ENCODE data around the gene FUBP1.
A peak's percentile ranks its signal among the peaks of the same experiment; 100 is the strongest.

Gene FUBP1

GRCh38 chr1:77970192-77970591, 8.7 kb downstream of the FUBP1 start:
- H2BK120ac ChIP-seq (ENCODE audit: low read depth, low read length): no peak overlapping the region
- peaks cover 3% of the 10 kb centered on the region for H3K4me1 ChIP-seq (ENCODE audit: control insufficient read depth, insufficient read depth, low read depth, low read length)
- H2BK12ac ChIP-seq (ENCODE audit: low read length in 2 of 2): no peak overlapping the region
- H2AFZ ChIP-seq (ENCODE audit: low read depth, low read length): no peak overlapping the region
- no peak overlapping the region for H3K23ac ChIP-seq (ENCODE audit: low read length in 2 of 2)
- no peak overlapping the region for H3K18ac ChIP-seq (ENCODE audit: low read depth in 1 of 2, low read length in 2 of 2)
- H3K36me3 ChIP-seq (ENCODE audit: control insufficient read depth in 1 of 2, insufficient read depth in 2 of 2, low read depth in 1 of 2, low read length in 2 of 2): peaks cover 6 to 78% of the 10 kb centered on the region in 2 experiments
- H2BK5ac ChIP-seq (ENCODE audit: low read depth, low read length, poor library complexity, severe bottlenecking): no peak overlapping the region
- H3K4me2 ChIP-seq (ENCODE audit: low read length, poor library complexity, severe bottlenecking): no peak overlapping the region
- H3K9ac ChIP-seq (ENCODE audit: low read length): peak overlapping the region; percentile 32
- no peaks in the 10 kb centered on the region for H3K27me3 ChIP-seq (ENCODE audit: control insufficient read depth in 1 of 2, insufficient read depth in 1 of 2, low read length in 2 of 2)
- no peak overlapping the region for H2AK5ac ChIP-seq (ENCODE audit: low read length, severe bottlenecking)
- H2BK15ac ChIP-seq (ENCODE audit: low read depth, poor library complexity, severe bottlenecking): no peak overlapping the region
- peaks cover 2% of the 10 kb centered on the region for H3K79me1 ChIP-seq (replicated peaks; ENCODE audit: low read length, poor library complexity, severe bottlenecking)
- H3K14ac ChIP-seq (ENCODE audit: low read length in 2 of 2): no peak overlapping the region
- no peak overlapping the region for H3K27ac ChIP-seq (ENCODE audit: low read length, poor library complexity, severe bottlenecking)
- H3K4me3 ChIP-seq (ENCODE audit: insufficient read depth in 1 of 2, low read depth in 1 of 2, low read length in 2 of 2): no peak overlapping the region
- no peak overlapping the region for H4K8ac ChIP-seq (ENCODE audit: low read length)
- no peak overlapping the region for H3K4ac ChIP-seq (ENCODE audit: low read depth in 1 of 2, low read length in 2 of 2)
- no peaks in the 10 kb centered on the region for H3K9me3 ChIP-seq (ENCODE audit: control insufficient read depth, low read length)
- no peak for DNase-seq
- H4K91ac ChIP-seq (ENCODE audit: low read length): no peak overlapping the region
- WGBS: 100% methylated on average over 1 of the region's 1 CpG

GRCh38 chr1:77966291-77966690, 12.6 kb downstream of the FUBP1 start:
- H2AK5ac ChIP-seq (ENCODE audit: low read length, severe bottlenecking): no peak overlapping the region
- WGBS: 92% methylated on average over 3 of the region's 3 CpGs

GRCh38 chr1:77961392-77961791, 17.5 kb downstream of the FUBP1 start:
- H3K79me1 ChIP-seq (replicated peaks; ENCODE audit: low read length, poor library complexity, severe bottlenecking): peaks cover 5% of the 10 kb centered on the region
- H3K9me3 ChIP-seq (ENCODE audit: control insufficient read depth, low read length): no peaks in the 10 kb centered on the region
- H3K4ac ChIP-seq (ENCODE audit: low read depth in 1 of 2, low read length in 2 of 2): no peak overlapping the region
- no peak overlapping the region for H3K18ac ChIP-seq (ENCODE audit: low read depth in 1 of 2, low read length in 2 of 2)
- H3K23ac ChIP-seq (ENCODE audit: low read length in 2 of 2): no peak overlapping the region
- H2AFZ ChIP-seq (ENCODE audit: low read depth, low read length): no peak overlapping the region
- H2BK5ac ChIP-seq (ENCODE audit: low read depth, low read length, poor library complexity, severe bottlenecking): no peak overlapping the region
- no peaks in the 10 kb centered on the region for H3K27me3 ChIP-seq (ENCODE audit: control insufficient read depth in 1 of 2, insufficient read depth in 1 of 2, low read length in 2 of 2)
- H3K4me1 ChIP-seq (ENCODE audit: control insufficient read depth, insufficient read depth, low read depth, low read length): no peaks in the 10 kb centered on the region
- peak overlapping the region; percentile 9 for H3K27ac ChIP-seq (ENCODE audit: low read length, poor library complexity, severe bottlenecking)
- peaks cover 13 to 100% of the 10 kb centered on the region in 2 experiments for H3K36me3 ChIP-seq (ENCODE audit: control insufficient read depth in 1 of 2, insufficient read depth in 2 of 2, low read depth in 1 of 2, low read length in 2 of 2)
- no peak for DNase-seq
- no peak overlapping the region for H2BK15ac ChIP-seq (ENCODE audit: low read depth, poor library complexity, severe bottlenecking)
- WGBS: 92% methylated on average over 2 of the region's 2 CpGs
- no peak overlapping the region for H4K91ac ChIP-seq (ENCODE audit: low read length)
- no peak overlapping the region for H3K14ac ChIP-seq (ENCODE audit: low read length in 2 of 2)
- no peak overlapping the region for H2AK5ac ChIP-seq (ENCODE audit: low read length, severe bottlenecking)
- H2BK12ac ChIP-seq (ENCODE audit: low read length in 2 of 2): no peak overlapping the region
- H4K8ac ChIP-seq (ENCODE audit: low read length): no peak overlapping the region
- no peak overlapping the region for H2BK120ac ChIP-seq (ENCODE audit: low read depth, low read length)
- H3K4me3 ChIP-seq (ENCODE audit: insufficient read depth in 1 of 2, low read depth in 1 of 2, low read length in 2 of 2): no peak overlapping the region
- no peak overlapping the region for H3K4me2 ChIP-seq (ENCODE audit: low read length, poor library complexity, severe bottlenecking)
- no peak overlapping the region for H3K9ac ChIP-seq (ENCODE audit: low read length)

More at GRCh38 chr1:77966291-77966690, 12.6 kb downstream of the FUBP1 start:
- Histone ChIP-seq H3K18ac (ENCODE audit: low read depth in 1 of 2, low read length in 2 of 2) (no peak overlapping the region), H2BK15ac (ENCODE audit: low read depth, poor library complexity, severe bottlenecking) (no peak overlapping the region), H2BK120ac (ENCODE audit: low read depth, low read length) (no peak overlapping the region), H3K36me3 (ENCODE audit: control insufficient read depth in 1 of 2, insufficient read depth in 2 of 2, low read depth in 1 of 2, low read length in 2 of 2) (peaks cover 5 to 99% of the 10 kb centered on the region in 2 experiments), H3K27ac (ENCODE audit: low read length, poor library complexity, severe bottlenecking) (no peak overlapping the region), H3K79me1 (replicated peaks; ENCODE audit: low read length, poor library complexity, severe bottlenecking) (peaks cover 2% of the 10 kb centered on the region), H4K91ac (ENCODE audit: low read length) (no peak overlapping the region), H3K14ac (ENCODE audit: low read length in 2 of 2) (no peak overlapping the region), H3K27me3 (ENCODE audit: control insufficient read depth in 1 of 2, insufficient read depth in 1 of 2, low read length in 2 of 2) (no peaks in the 10 kb centered on the region), H3K4me2 (ENCODE audit: low read length, poor library complexity, severe bottlenecking) (no peak overlapping the region), H3K23ac (ENCODE audit: low read length in 2 of 2) (no peak overlapping the region), H3K9me3 (ENCODE audit: control insufficient read depth, low read length) (no peaks in the 10 kb centered on the region), H3K4ac (ENCODE audit: low read depth in 1 of 2, low read length in 2 of 2) (no peak overlapping the region), H3K4me1 (ENCODE audit: control insufficient read depth, insufficient read depth, low read depth, low read length) (peaks cover 3% of the 10 kb centered on the region), H2BK5ac (ENCODE audit: low read depth, low read length, poor library complexity, severe bottlenecking) (no peak overlapping the region), H3K9ac (ENCODE audit: low read length) (no peak overlapping the region), H4K8ac (ENCODE audit: low read length) (no peak overlapping the region), H2AFZ (ENCODE audit: low read depth, low read length) (no peak overlapping the region), H2BK12ac (ENCODE audit: low read length in 2 of 2) (no peak overlapping the region), H3K4me3 (ENCODE audit: insufficient read depth in 1 of 2, low read depth in 1 of 2, low read length in 2 of 2) (no peak overlapping the region)
- no peak for DNase-seq

- Histone ChIP-seq H3K23ac (ENCODE audit: low read length in 2 of 2) (no peak overlapping the region), H3K27ac (ENCODE audit: low read length, poor library complexity, severe bottlenecking) (no peak overlapping the region), H3K4me2 (ENCODE audit: low read length, poor library complexity, severe bottlenecking) (no peak overlapping the region), H2AK5ac (ENCODE audit: low read length, severe bottlenecking) (no peak overlapping the region), H3K18ac (ENCODE audit: low read depth in 1 of 2, low read length in 2 of 2) (no peak overlapping the region), H3K9me3 (ENCODE audit: control insufficient read depth, low read length) (no peaks in the 10 kb centered on the region), H3K36me3 (ENCODE audit: control insufficient read depth in 1 of 2, insufficient read depth in 2 of 2, low read depth in 1 of 2, low read length in 2 of 2) (peaks cover 20 to 100% of the 10 kb centered on the region in 2 experiments), H2AFZ (ENCODE audit: low read depth, low read length) (no peak overlapping the region), H2BK120ac (ENCODE audit: low read depth, low read length) (no peak overlapping the region), H4K91ac (ENCODE audit: low read length) (no peak overlapping the region), H2BK5ac (ENCODE audit: low read depth, low read length, poor library complexity, severe bottlenecking) (no peak overlapping the region), H3K4ac (ENCODE audit: low read depth in 1 of 2, low read length in 2 of 2) (no peak overlapping the region), H3K14ac (ENCODE audit: low read length in 2 of 2) (no peak overlapping the region), H3K4me1 (ENCODE audit: control insufficient read depth, insufficient read depth, low read depth, low read length) (peaks cover 1% of the 10 kb centered on the region), H3K4me3 (ENCODE audit: insufficient read depth in 1 of 2, low read depth in 1 of 2, low read length in 2 of 2) (no peak overlapping the region), H3K27me3 (ENCODE audit: control insufficient read depth in 1 of 2, insufficient read depth in 1 of 2, low read length in 2 of 2) (no peaks in the 10 kb centered on the region), H4K8ac (ENCODE audit: low read length) (no peak overlapping the region), H3K79me1 (replicated peaks; ENCODE audit: low read length, poor library complexity, severe bottlenecking) (peaks cover 3% of the 10 kb centered on the region), H2BK15ac (ENCODE audit: low read depth, poor library complexity, severe bottlenecking) (no peak overlapping the region), H3K9ac (ENCODE audit: low read length) (no peak overlapping the region), H2BK12ac (ENCODE audit: low read length in 2 of 2) (no peak overlapping the region)
- 96% methylated on average over 2 of the region's 2 CpGs for WGBS
- no peak for DNase-seq
Observed at GRCh38 chr1:77958850-77959249, 20.0 kb downstream of the FUBP1 start.

All from mesenchymal stem cell (in vitro differentiated cells and primary cell).